ENCODE measurements around the gene COX19.

- TF ChIP-seq CTCF (IDR thresholded peaks at IDR 0.05) (no peak), EZH2 (IDR thresholded peaks at IDR 0.05; ENCODE audit: borderline replicate concordance, insufficient read depth, low read depth, low read length, poor library complexity, severe bottlenecking) (no peak)
Measured at GRCh38 chr7:1010226-1010625, 34.9 kb upstream of the COX19 start.

Measured in B cell (primary cell).